Endodermal cell (in vitro differentiated cells): ENCODE measurements around the gene C9orf152. TPM values are rescaled to one million over a fixed set of nuclear protein-coding genes. Genes with fewer than 3 reads are reported as not detected.

Source experiments
- DNase-seq: peaks from one replicate; pipeline ENCODE4 v3.0.0-alpha.2; 2017
- H3K27ac ChIP-seq: 2 replicates; pipeline ENCODE4 v1.5.1; 2013; ENCODE audit warnings: mild to moderate bottlenecking, low read depth, low read length, moderate library complexity
- H3K27me3 ChIP-seq: 2 replicates; pipeline ENCODE4 v1.6.1; 2013; ENCODE audit warnings: mild to moderate bottlenecking, low read length, moderate library complexity; ENCODE audit not compliant: insufficient read depth, control insufficient read depth, poor library complexity, severe bottlenecking
- H3K36me3 ChIP-seq: 2 replicates; pipeline ENCODE4 v1.7.0; 2013; ENCODE audit warnings: mild to moderate bottlenecking, low read length, moderate library complexity; ENCODE audit not compliant: control insufficient read depth, insufficient read depth
- H3K4me1 ChIP-seq: one replicate; pipeline ENCODE4 v1.7.0; 2013; ENCODE audit warnings: low read length; ENCODE audit not compliant: control insufficient read depth, insufficient read depth
- H3K4me3 ChIP-seq: 2 replicates; pipeline ENCODE4 v1.5.1; 2013; ENCODE audit warnings: mild to moderate bottlenecking, low read length, moderate library complexity
- H3K9ac ChIP-seq: 2 replicates; pipeline ENCODE4 v1.6.1; 2013; ENCODE audit warnings: mild to moderate bottlenecking, low read length, moderate library complexity; ENCODE audit not compliant: poor library complexity, severe bottlenecking; ENCODE audit errors: extremely low read depth
- H3K9me3 ChIP-seq: 2 replicates; pipeline ENCODE4 v1.6.1; 2013; ENCODE audit warnings: mild to moderate bottlenecking, low read length, moderate library complexity; ENCODE audit not compliant: control insufficient read depth
- H3K27ac Mint-ChIP-seq: 2 replicates; pipeline ENCODE4 v1.8.0; 2020; ENCODE audit warnings: mixed read lengths
- H3K27me3 Mint-ChIP-seq: 2 replicates; pipeline ENCODE4 v1.8.0; 2021; ENCODE audit warnings: mild to moderate bottlenecking, mixed read lengths; ENCODE audit not compliant: insufficient read depth
- H3K36me3 Mint-ChIP-seq: 2 replicates; pipeline ENCODE4 v1.8.0; 2020; ENCODE audit warnings: low read depth, mixed read lengths
- H3K4me1 Mint-ChIP-seq: 2 replicates; pipeline ENCODE4 v1.8.0; 2020; ENCODE audit warnings: mixed read lengths
- H3K4me3 Mint-ChIP-seq: 2 replicates; pipeline ENCODE4 v1.8.0; 2020; ENCODE audit warnings: mild to moderate bottlenecking, moderate library complexity, mixed read lengths
- H3K9me3 Mint-ChIP-seq: 2 replicates; pipeline ENCODE4 v1.8.0; 2020; ENCODE audit warnings: mild to moderate bottlenecking, mixed read lengths
- CTCF ChIP-seq: fragments of 200-600 bp; sonication (generic); conservative IDR thresholded peaks from 2 replicates; pipeline ENCODE4 v1.5.0; 2021; ENCODE audit warnings: antibody characterized with exemption, mild to moderate bottlenecking
- WGBS, 2 experiments: methylation state at CpG; one replicate each; pipeline versions ENCODE4 v1.1.5 to v1.1.7; 2013; ENCODE audit warnings: missing lambda C conversion rate in 2 of 2, mixed read lengths in 1 of 2; ENCODE audit not compliant: insufficient coverage in 1 of 2, insufficient read length in 1 of 2; 5-methylcytosine and 5-hydroxymethylcytosine counted together
- total RNA-seq, 2 donors: library from RNA; stranded (reverse); fragmentation: NEBNext Ultra II Directional in 1 of 2; extraction: Animal tissue kit (Norgen Biotek cat#: 25700) in 1 of 2; gene quantifications; 2 replicates in 1 of 2; 3 replicates in 1 of 2; pipeline ENCODE4 v1.2.1, GENCODE V29; 2021

The C9orf152 gene
- total RNA-seq, 2 donors from 2014 or later: not detected

DNA sequence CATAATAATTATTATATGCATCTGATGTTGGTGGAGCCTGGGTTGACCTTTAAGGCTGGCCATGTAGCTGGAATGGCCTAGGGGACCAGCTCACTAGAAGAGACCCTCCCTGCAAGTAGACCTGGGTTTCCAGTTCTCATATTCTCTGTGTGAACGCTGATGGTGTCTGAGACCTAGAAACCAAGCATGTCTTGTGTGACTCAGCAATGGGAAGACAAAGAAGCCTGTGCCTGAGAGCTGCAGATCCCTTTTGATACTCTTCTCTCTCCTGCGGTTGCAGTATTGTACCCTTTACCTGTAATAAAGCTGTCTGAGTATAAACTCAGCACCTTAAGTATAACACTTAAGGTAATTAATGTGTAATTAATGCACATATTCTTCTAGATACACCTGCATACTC lies 22.2 kb downstream of the C9orf152 start:
- no peak for DNase-seq
- Histone ChIP-seq H3K9ac (no peak overlapping the region), H3K4me3 (no peak overlapping the region), H3K4me1 (no peaks in the 10 kb centered on the region), H3K27ac (no peak overlapping the region), H3K9me3 (no peaks in the 10 kb centered on the region), H3K36me3 (no peaks in the 10 kb centered on the region), H3K27me3 (peaks cover 66% of the 10 kb centered on the region)
- no peaks in the 10 kb centered on the region for H3K36me3 Mint-ChIP-seq
- peaks cover 31% of the 10 kb centered on the region for H3K27me3 Mint-ChIP-seq
- no peak overlapping the region for H3K4me3 Mint-ChIP-seq
- 86 to 88% methylated on average over 1 to 2 of the region's 2 CpGs for WGBS, 2 experiments
- H3K27ac Mint-ChIP-seq: no peak overlapping the region
- peaks cover 4% of the 10 kb centered on the region for H3K9me3 Mint-ChIP-seq
- peaks cover 3% of the 10 kb centered on the region for H3K4me1 Mint-ChIP-seq
- no peak for TF ChIP-seq CTCF

DNA sequence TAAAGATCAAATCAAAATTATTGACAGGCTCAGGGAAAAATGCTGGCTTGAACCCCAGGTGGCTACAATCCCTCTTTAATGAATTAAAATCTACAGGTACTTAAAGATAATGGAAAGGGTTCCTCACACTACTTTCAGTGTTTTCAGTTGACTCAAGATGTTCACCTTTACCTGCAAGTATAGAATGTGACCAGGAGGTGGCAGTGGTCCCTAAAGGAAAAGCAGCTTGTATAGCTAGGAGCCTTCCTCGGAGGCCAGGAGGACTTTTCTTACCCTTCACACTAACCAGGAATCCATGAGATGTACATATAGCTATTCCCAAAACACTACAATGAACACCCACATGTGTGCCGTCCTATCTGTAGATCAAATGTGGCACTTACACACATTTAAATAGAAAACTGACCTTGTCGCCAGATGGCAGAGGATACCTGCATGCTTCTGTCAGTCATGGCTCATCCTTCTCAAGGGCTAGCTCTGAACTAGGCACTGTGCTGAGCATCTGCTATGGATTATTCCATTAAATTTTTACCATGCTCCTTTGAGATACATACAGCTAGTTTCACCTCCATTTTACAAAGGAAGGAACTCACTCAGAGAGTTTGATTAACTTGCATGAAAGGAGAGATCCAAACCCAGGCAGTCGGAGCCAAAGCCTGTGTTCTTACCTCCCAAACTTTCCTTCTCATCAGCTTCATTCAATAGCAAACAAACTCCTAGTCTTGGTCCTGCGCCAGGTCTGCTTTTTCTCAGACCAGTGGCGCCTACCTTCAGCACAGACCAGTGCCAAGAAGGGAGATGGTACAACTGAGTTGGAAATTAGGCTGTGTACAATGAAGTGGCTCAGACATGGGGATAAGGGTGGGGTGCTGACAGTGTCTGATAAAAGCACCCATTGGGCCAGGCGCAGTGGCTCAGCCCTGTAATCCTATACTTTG lies 24.5 kb downstream of the C9orf152 start:
- Histone ChIP-seq H3K36me3 (no peaks in the 10 kb centered on the region), H3K4me1 (no peaks in the 10 kb centered on the region), H3K9me3 (no peaks in the 10 kb centered on the region), H3K27ac (no peak overlapping the region), H3K9ac (no peak overlapping the region), H3K27me3 (peaks cover 43% of the 10 kb centered on the region), H3K4me3 (no peak overlapping the region)
- no peak overlapping the region for H3K4me3 Mint-ChIP-seq
- no peak overlapping the region for H3K27ac Mint-ChIP-seq
- H3K9me3 Mint-ChIP-seq: peaks cover 7% of the 10 kb centered on the region
- DNase-seq: peak; percentile 88
- peak; percentile 91 for TF ChIP-seq CTCF
- WGBS, 2 experiments: 79 to 100% methylated on average over 1 to 7 of the region's 7 CpGs
- H3K27me3 Mint-ChIP-seq: peaks cover 19% of the 10 kb centered on the region
- no peaks in the 10 kb centered on the region for H3K36me3 Mint-ChIP-seq
- peaks cover 3% of the 10 kb centered on the region for H3K4me1 Mint-ChIP-seq

- H3K4me1 Mint-ChIP-seq: peaks cover 3% of the 10 kb centered on the region
- no peaks in the 10 kb centered on the region for H3K36me3 Mint-ChIP-seq
- H3K27me3 ChIP-seq: peaks cover 16% of the 10 kb centered on the region
- DNase-seq: no peak
- H3K4me3 ChIP-seq: no peak overlapping the region
- peaks cover 7% of the 10 kb centered on the region for H3K9me3 Mint-ChIP-seq
- H3K4me1 ChIP-seq: no peaks in the 10 kb centered on the region
- no peak overlapping the region for H3K27ac Mint-ChIP-seq
- H3K27ac ChIP-seq: no peak overlapping the region
- H3K36me3 ChIP-seq: no peaks in the 10 kb centered on the region
- TF ChIP-seq CTCF: no peak
- 92 to 100% methylated on average over 3 to 7 of the region's 7 CpGs for WGBS, 2 experiments
- H3K4me3 Mint-ChIP-seq: no peak overlapping the region
- peaks cover 7% of the 10 kb centered on the region for H3K27me3 Mint-ChIP-seq
- no peak overlapping the region for H3K9ac ChIP-seq
- no peaks in the 10 kb centered on the region for H3K9me3 ChIP-seq
These were observed 27.2 kb downstream of the C9orf152 start for GRCh38 chr9:110180511-110181434.
